ENCODE measurements around the gene BCL7B.

BCL7B gene

GRCh38 chr7:73522105-73522872, 35.2 kb downstream of the BCL7B start, which contains the start of gene BAZ1B:
BAZ1B (minus strand) TSS chr7:73522293; CDS start chr7:73521933, 360 bp downstream.
- peak within 1 kb of the TSS; percentile 78 for H3K9ac ChIP-seq (ENCODE audit: low read length)
- H3K4me3 ChIP-seq (ENCODE audit: low read length) = peak within 1 kb of the TSS; percentile 73
- no peaks in the 10 kb centered on the region for H3K27me3 ChIP-seq (ENCODE audit: control insufficient read depth, insufficient read depth, low read length)
- no peaks in the 10 kb centered on the region for H3K9me3 ChIP-seq (ENCODE audit: control insufficient read depth, low read length)
- H3K4me1 ChIP-seq (ENCODE audit: control insufficient read depth, insufficient read depth, low read length) = peaks cover 9% of the 10 kb centered on the region
- no peaks in the 10 kb centered on the region for H3K36me3 ChIP-seq (ENCODE audit: control insufficient read depth, insufficient read depth, low read length)

GRCh38 chr7:73521636-73522104, 35.8 kb downstream of the BCL7B start:
- Histone ChIP-seq H3K4me3 (ENCODE audit: low read length) (peak overlapping the region; percentile 73), H3K36me3 (ENCODE audit: control insufficient read depth, insufficient read depth, low read length) (no peaks in the 10 kb centered on the region), H3K27me3 (ENCODE audit: control insufficient read depth, insufficient read depth, low read length) (no peaks in the 10 kb centered on the region), H3K9me3 (ENCODE audit: control insufficient read depth, low read length) (no peaks in the 10 kb centered on the region), H3K9ac (ENCODE audit: low read length) (peak overlapping the region; percentile 78), H3K4me1 (ENCODE audit: control insufficient read depth, insufficient read depth, low read length) (peaks cover 9% of the 10 kb centered on the region)

DNA sequence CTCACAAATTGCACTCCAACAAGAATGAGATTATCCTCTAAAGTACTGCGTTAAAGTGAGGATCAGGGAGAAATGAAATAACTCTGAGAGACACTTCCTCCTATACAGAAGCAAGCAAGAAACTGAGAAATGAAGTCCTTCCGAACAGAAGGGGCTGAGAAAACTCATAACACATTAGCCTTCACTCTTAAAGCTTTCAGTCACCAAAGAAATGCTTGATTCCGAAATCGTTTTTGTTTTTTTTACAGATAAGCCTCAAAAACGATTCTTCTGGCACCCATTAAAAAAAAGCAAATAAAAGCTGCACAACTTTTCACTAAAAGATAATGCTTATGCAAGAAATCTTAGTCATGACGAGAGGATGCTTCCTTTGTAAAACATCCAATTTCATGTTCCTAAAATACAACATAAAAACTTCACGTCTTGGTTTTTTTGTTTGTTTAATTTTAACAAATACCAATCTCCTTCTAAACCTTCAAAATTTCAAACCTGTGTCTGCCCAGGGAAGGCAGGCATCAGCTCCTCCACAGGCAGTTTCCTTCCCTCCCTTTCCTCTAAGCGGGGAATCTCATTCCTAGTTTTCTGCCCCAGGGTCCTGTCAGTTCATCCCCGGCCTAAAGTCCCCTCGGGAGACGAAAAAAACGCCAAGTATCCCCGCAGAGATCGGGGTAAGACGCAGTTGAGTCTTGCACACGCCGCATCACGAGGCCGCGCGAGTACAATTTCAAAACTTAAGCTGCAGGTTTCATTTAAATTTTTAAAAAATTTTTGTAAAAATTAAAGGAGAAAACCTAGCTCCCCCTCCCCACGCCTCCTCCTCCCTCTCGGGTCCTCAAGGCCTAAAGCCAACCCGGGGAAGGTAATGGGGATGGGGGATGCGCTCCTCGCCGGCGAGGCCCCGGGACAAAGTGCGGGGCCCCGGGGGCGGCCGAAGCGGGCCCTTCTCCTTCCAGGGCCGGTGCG, 36.5 kb downstream of the BCL7B start:
- Histone ChIP-seq H3K36me3 (ENCODE audit: control insufficient read depth, insufficient read depth, low read length) (no peaks in the 10 kb centered on the region), H3K4me1 (ENCODE audit: control insufficient read depth, insufficient read depth, low read length) (peaks cover 9% of the 10 kb centered on the region), H3K4me3 (ENCODE audit: low read length) (no peak overlapping the region), H3K27me3 (ENCODE audit: control insufficient read depth, insufficient read depth, low read length) (no peaks in the 10 kb centered on the region), H3K9me3 (ENCODE audit: control insufficient read depth, low read length) (no peaks in the 10 kb centered on the region), H3K9ac (ENCODE audit: low read length) (peak overlapping the region; percentile 78)

DNA sequence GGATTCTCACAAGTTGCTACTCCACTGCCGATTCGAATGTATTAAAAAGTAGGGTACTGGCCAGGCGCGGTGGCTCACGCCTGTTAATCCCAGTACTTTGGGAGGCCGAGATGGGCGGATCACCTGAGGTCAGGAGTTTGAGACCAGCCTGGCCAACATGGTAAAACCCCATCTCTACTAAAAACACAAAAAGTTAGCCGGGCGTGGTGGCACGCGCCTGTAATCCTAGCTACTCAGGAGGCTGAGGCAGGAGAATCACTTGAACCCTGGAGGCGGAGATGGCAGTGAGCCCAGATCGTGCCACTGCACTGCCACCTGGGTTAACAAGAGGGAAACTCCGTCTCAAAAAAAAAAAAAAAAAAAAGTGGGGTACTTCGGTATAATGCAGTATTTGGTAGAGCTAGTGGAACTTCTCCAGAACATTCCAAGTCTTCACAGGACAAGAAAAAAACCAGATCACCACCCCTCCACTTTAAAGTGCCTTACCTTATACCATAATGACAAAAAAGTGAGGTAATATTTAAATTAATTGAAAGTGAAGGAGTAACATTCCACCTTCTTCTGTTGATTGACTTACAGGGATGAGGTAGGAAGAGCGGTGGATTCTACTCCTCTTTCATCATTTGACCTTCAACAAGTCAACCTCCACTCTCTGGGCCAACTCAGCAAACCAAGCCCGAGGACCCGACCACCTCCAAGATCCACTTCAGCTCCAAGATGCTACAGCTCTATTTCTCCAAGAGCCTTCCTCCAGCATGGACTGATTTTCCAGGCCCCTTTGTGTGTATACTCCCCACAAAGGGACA, 37.4 kb downstream of the BCL7B start:
- H3K4me1 ChIP-seq (ENCODE audit: control insufficient read depth, insufficient read depth, low read length) = peaks cover 9% of the 10 kb centered on the region
- H3K9ac ChIP-seq (ENCODE audit: low read length) = peak overlapping the region; percentile 78
- H3K9me3 ChIP-seq (ENCODE audit: control insufficient read depth, low read length) = no peaks in the 10 kb centered on the region
- no peak overlapping the region for H3K4me3 ChIP-seq (ENCODE audit: low read length)
- no peaks in the 10 kb centered on the region for H3K27me3 ChIP-seq (ENCODE audit: control insufficient read depth, insufficient read depth, low read length)
- no peaks in the 10 kb centered on the region for H3K36me3 ChIP-seq (ENCODE audit: control insufficient read depth, insufficient read depth, low read length)

- Histone ChIP-seq H3K9me3 (ENCODE audit: control insufficient read depth, low read length) (no peaks in the 10 kb centered on the region), H3K4me3 (ENCODE audit: low read length) (no peak overlapping the region), H3K36me3 (ENCODE audit: control insufficient read depth, insufficient read depth, low read length) (no peaks in the 10 kb centered on the region), H3K9ac (ENCODE audit: low read length) (peak overlapping the region; percentile 1), H3K4me1 (ENCODE audit: control insufficient read depth, insufficient read depth, low read length) (peaks cover 9% of the 10 kb centered on the region), H3K27me3 (ENCODE audit: control insufficient read depth, insufficient read depth, low read length) (no peaks in the 10 kb centered on the region)
These were observed 39.0 kb downstream of the BCL7B start for GRCh38 chr7:73518470-73518869.

DNA sequence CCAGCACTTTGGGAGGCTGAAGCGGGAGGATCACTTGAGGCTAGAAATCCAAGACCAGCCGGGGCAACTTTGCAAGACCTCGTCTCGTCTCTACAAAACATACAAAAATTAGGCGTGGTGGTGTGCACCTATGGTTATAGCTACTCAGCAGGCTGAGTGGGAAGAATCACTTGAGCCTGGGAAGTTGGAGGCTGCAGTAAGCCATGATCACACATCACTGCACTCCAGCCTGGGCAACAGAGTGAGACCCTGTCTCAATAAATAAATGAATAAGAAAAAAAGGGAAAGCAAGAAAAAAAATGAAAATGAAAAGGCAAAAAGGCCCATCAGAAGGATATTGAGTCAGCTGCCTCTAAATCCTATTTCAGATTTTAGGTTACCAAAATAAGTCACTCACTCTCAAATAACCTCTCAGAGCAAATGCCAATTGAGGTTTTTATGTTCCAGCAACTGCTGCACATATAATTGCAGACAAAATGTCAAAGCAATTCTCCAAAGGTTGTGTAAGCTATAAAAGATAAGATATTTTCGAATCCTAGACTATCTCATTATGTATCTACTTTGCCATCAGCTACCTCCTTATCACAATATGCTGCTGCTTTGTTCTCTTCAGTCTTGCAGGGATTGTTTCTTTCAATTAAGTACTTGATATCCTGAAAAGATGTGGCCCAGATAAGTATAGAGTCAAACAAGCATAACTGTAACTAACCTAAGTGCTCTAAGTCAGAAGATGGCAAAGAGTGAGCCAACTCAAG, 40.1 kb downstream of the BCL7B start:
- H3K36me3 ChIP-seq (ENCODE audit: control insufficient read depth, insufficient read depth, low read length) = no peaks in the 10 kb centered on the region

GRCh38 chr7:73515178-73515577, 42.3 kb downstream of the BCL7B start:
- H3K9me3 ChIP-seq (ENCODE audit: control insufficient read depth, low read length) = no peaks in the 10 kb centered on the region
- H3K27me3 ChIP-seq (ENCODE audit: control insufficient read depth, insufficient read depth, low read length) = no peaks in the 10 kb centered on the region
- H3K4me1 ChIP-seq (ENCODE audit: control insufficient read depth, insufficient read depth, low read length) = peaks cover 4% of the 10 kb centered on the region
- H3K4me3 ChIP-seq (ENCODE audit: low read length) = no peak overlapping the region
- no peaks in the 10 kb centered on the region for H3K36me3 ChIP-seq (ENCODE audit: control insufficient read depth, insufficient read depth, low read length)
- no peak overlapping the region for H3K9ac ChIP-seq (ENCODE audit: low read length)

More for the DNA sequence above, 40.1 kb downstream of the BCL7B start:
- H3K4me3 ChIP-seq (ENCODE audit: low read length) = no peak overlapping the region
- peaks cover 9% of the 10 kb centered on the region for H3K4me1 ChIP-seq (ENCODE audit: control insufficient read depth, insufficient read depth, low read length)
- no peaks in the 10 kb centered on the region for H3K9me3 ChIP-seq (ENCODE audit: control insufficient read depth, low read length)
- H3K27me3 ChIP-seq (ENCODE audit: control insufficient read depth, insufficient read depth, low read length) = no peaks in the 10 kb centered on the region
- no peak overlapping the region for H3K9ac ChIP-seq (ENCODE audit: low read length)

GRCh38 chr7:73512018-73512780, 45.3 kb downstream of the BCL7B start:
- no peak overlapping the region for H3K4me3 ChIP-seq (ENCODE audit: low read length)
- no peaks in the 10 kb centered on the region for H3K27me3 ChIP-seq (ENCODE audit: control insufficient read depth, insufficient read depth, low read length)
- H3K36me3 ChIP-seq (ENCODE audit: control insufficient read depth, insufficient read depth, low read length) = no peaks in the 10 kb centered on the region
- no peaks in the 10 kb centered on the region for H3K9me3 ChIP-seq (ENCODE audit: control insufficient read depth, low read length)
- H3K9ac ChIP-seq (ENCODE audit: low read length) = no peak overlapping the region
- H3K4me1 ChIP-seq (ENCODE audit: control insufficient read depth, insufficient read depth, low read length) = no peaks in the 10 kb centered on the region

GRCh38 chr7:73509463-73509862, 48.0 kb downstream of the BCL7B start:
- no peak overlapping the region for H3K9ac ChIP-seq (ENCODE audit: low read length)
- H3K27me3 ChIP-seq (ENCODE audit: control insufficient read depth, insufficient read depth, low read length) = no peaks in the 10 kb centered on the region
- H3K9me3 ChIP-seq (ENCODE audit: control insufficient read depth, low read length) = no peaks in the 10 kb centered on the region
- no peaks in the 10 kb centered on the region for H3K4me1 ChIP-seq (ENCODE audit: control insufficient read depth, insufficient read depth, low read length)
- no peaks in the 10 kb centered on the region for H3K36me3 ChIP-seq (ENCODE audit: control insufficient read depth, insufficient read depth, low read length)
- no peak overlapping the region for H3K4me3 ChIP-seq (ENCODE audit: low read length)

- H3K36me3 ChIP-seq (ENCODE audit: control insufficient read depth, insufficient read depth, low read length) = no peaks in the 10 kb centered on the region
- no peaks in the 10 kb centered on the region for H3K9me3 ChIP-seq (ENCODE audit: control insufficient read depth, low read length)
- no peak overlapping the region for H3K4me3 ChIP-seq (ENCODE audit: low read length)
- no peak overlapping the region for H3K9ac ChIP-seq (ENCODE audit: low read length)
- H3K4me1 ChIP-seq (ENCODE audit: control insufficient read depth, insufficient read depth, low read length) = no peaks in the 10 kb centered on the region
- no peaks in the 10 kb centered on the region for H3K27me3 ChIP-seq (ENCODE audit: control insufficient read depth, insufficient read depth, low read length)
These were observed 49.9 kb downstream of the BCL7B start for GRCh38 chr7:73507556-73507955.

Measured in mucosa of stomach (tissue), 1 donor.